Spinal cord (tissue), 10 donors: ENCODE results near the gene ACP3. TPM values are rescaled to one million over a fixed set of nuclear protein-coding genes. Genes with fewer than 3 reads are reported as not detected.
"Not testable (repeated sequence)": the region's sequence is repeated elsewhere in the genome, so short reads cannot be mapped to it uniquely, and the experiment has no call there.

ENCODE experiments used
- DNase-seq, 6 donors: peaks; one replicate each; pipeline versions ENCODE4 v3.0.0 to v3.0.0-alpha.2; 2013 to 2015; ENCODE audit warnings: low spot score in 6 of 6, low read depth in 4 of 6
- H3K27ac ChIP-seq: one replicate; pipeline ENCODE4 v1.5.1; 2013; ENCODE audit warnings: low read depth, low read length, control low read depth
- H3K27me3 ChIP-seq: one replicate; pipeline ENCODE4 v1.6.1; 2013; ENCODE audit warnings: low read length; ENCODE audit not compliant: control insufficient read depth, insufficient read depth
- H3K36me3 ChIP-seq: one replicate; pipeline ENCODE4 v1.6.1; 2013; ENCODE audit warnings: low read length; ENCODE audit not compliant: control insufficient read depth, insufficient read depth
- H3K4me1 ChIP-seq: one replicate; pipeline ENCODE4 v1.6.1; 2013; ENCODE audit warnings: low read length; ENCODE audit not compliant: control insufficient read depth, insufficient read depth
- H3K4me3 ChIP-seq: one replicate; pipeline ENCODE4 v1.5.1; 2013; ENCODE audit warnings: low read depth, low read length, control low read depth
- H3K9me3 ChIP-seq: one replicate; pipeline ENCODE4 v1.6.1; 2013; ENCODE audit warnings: low read length; ENCODE audit not compliant: control insufficient read depth, insufficient read depth
- WGBS: methylation state at CpG from one replicate; pipeline ENCODE4 v1.1.5; 2013; ENCODE audit warnings: missing lambda C conversion rate; ENCODE audit not compliant: insufficient coverage; 5-methylcytosine and 5-hydroxymethylcytosine counted together
- polyA plus RNA-seq, 2 donors: library from polyadenylated mRNA; unstranded; fragments of 120-200 nt; gene quantifications; one replicate each; pipeline ENCODE4 v1.2.1, GENCODE V29; 2013; ENCODE audit not compliant: insufficient read length in 2 of 2
- total RNA-seq, 2 donors: library from RNA; depleted of rRNA in 1 of 2; stranded (reverse); fragments of 120-200 nt in 1 of 2; fragments of >200 nt in 1 of 2; gene quantifications; one replicate each; pipeline versions ENCODE4 v1.2.3 to v1.2.4, GENCODE V29; 2013 to 2014
- donor health status: healthy.

Gene ACP3
- total and polyA plus RNA-seq, 4 donors, result 0.50 to 1.5 (median 0.95) TPM

DNA sequence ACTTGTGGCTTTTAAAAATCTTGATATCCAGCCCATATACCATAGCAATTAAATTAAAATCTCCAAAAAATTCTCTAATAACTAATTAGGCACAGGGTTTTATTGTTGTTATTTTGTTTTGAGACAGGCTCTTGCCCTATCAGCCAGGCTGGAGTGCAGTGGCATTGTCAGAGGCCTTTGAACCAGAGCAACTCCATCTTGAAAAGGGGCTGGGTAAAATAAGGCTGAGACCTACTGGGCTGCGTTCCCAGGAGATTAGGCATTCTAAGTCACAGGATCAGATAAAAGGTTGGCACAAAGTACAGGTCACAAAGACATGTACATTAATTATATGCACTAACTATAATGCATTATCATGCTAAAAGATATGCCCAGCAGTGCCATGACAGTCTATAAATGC lies 31.2 kb upstream of the ACP3 start:
- H3K27ac ChIP-seq, result no peak overlapping the region
- no peak overlapping the region for H3K4me3 ChIP-seq
- H3K27me3 ChIP-seq, result no peaks in the 10 kb centered on the region
- no peaks in the 10 kb centered on the region for H3K9me3 ChIP-seq
- no CpG with 5 or more reads among the region's 1 CpG for WGBS
- H3K4me1 ChIP-seq, result no peaks in the 10 kb centered on the region
- no peak for DNase-seq
- H3K36me3 ChIP-seq, result no peaks in the 10 kb centered on the region

DNA sequence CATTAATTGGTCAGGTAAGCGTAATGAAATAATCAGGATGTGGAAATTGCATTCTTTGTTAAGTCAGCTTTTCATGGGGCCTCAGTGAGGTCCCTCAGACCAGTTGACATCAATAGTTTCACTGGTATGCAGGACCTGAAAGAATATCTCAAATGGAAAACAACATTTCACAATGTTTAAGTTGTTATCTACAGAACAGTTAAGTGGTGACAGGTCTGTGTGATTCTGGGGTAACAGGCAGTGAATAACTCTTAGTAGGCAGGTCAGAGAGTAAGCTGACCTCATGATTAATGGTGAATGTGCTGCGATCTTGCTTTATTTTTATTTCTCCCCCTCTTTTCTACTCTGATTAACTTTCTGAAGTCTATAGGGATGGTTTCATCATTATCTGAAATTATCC lies 28.9 kb upstream of the ACP3 start:
- no peaks in the 10 kb centered on the region for H3K27me3 ChIP-seq
- WGBS, result no CpG with 5 or more reads among the region's 2 CpGs
- H3K36me3 ChIP-seq, result no peaks in the 10 kb centered on the region
- no peaks in the 10 kb centered on the region for H3K4me1 ChIP-seq
- no peak for DNase-seq
- no peak overlapping the region for H3K4me3 ChIP-seq
- H3K9me3 ChIP-seq, result no peaks in the 10 kb centered on the region
- no peak overlapping the region for H3K27ac ChIP-seq

DNA sequence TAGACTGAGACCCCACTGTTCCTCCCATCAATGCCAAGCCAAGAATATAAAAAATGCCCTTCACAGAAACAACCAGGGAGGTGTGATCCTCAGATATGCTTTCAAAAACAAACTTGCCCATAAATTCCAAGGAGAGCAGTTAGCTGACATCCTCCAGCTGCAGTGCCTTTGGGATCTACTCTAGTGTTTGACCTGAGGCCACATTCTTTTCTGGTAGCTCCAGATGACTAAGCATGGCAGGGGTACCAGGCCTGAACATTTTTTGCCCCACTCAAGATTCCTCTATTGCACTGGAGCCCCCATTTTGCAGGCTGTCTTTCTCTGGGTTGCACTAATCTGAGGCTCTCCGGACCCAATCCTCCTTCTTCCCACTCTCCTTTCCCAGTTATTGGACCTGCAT lies 27.9 kb upstream of the ACP3 start:
- H3K36me3 ChIP-seq, result no peaks in the 10 kb centered on the region
- no peaks in the 10 kb centered on the region for H3K9me3 ChIP-seq
- H3K4me3 ChIP-seq, result no peak overlapping the region
- H3K4me1 ChIP-seq, result no peaks in the 10 kb centered on the region
- no peaks in the 10 kb centered on the region for H3K27me3 ChIP-seq
- no peak for DNase-seq
- 100% methylated on average over 1 of the region's 1 CpG for WGBS
- no peak overlapping the region for H3K27ac ChIP-seq

DNA sequence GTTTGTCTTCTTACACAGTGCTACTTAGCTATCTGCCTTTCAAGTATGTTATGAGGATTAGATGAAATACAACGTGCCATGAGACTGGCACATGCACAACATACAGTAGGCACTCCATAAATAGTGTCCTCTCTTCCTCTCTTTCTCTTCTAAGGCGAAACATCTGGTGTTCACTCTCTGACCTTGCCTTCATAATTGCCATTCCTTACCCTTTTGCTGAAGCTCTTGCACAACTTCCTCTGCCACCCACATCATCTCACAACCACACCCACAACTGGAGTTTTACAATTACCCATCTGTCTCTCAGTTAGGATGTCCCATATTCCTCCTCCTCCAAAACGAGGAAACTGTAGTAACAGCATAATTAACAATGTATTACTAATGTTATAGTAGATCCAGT lies 26.4 kb upstream of the ACP3 start:
- DNase-seq, result no peak
- H3K36me3 ChIP-seq, result no peaks in the 10 kb centered on the region
- no peaks in the 10 kb centered on the region for H3K9me3 ChIP-seq
- H3K4me3 ChIP-seq, result no peak overlapping the region
- WGBS, result 85% methylated on average over 1 of the region's 3 CpGs
- no peak overlapping the region for H3K27ac ChIP-seq
- H3K4me1 ChIP-seq, result no peaks in the 10 kb centered on the region
- H3K27me3 ChIP-seq, result no peaks in the 10 kb centered on the region

DNA sequence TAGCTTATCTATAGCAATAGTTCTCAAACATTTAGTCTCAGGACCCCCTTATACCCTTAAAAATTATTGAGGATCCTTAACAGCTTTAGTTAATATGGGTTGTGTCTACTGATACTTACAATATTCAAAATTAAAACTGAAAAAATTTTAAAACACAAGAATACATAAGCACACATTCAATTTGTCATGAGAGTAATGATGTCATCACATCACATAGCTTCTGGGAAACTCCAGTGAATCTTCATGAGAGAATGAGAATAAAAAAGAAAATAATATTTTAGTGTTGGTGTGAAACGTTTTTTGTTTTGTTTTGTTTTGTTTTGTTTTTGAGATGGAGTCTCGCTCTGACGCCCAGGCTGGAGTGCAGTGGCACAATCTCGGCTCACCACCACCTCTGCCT lies 25.2 kb upstream of the ACP3 start:
- H3K4me3 ChIP-seq, result no peak overlapping the region
- H3K27me3 ChIP-seq, result no peaks in the 10 kb centered on the region
- no peaks in the 10 kb centered on the region for H3K36me3 ChIP-seq
- no peak for DNase-seq
- no peaks in the 10 kb centered on the region for H3K4me1 ChIP-seq
- WGBS, result 92% methylated on average over 3 of the region's 4 CpGs
- no peaks in the 10 kb centered on the region for H3K9me3 ChIP-seq
- H3K27ac ChIP-seq, result no peak overlapping the region

DNA sequence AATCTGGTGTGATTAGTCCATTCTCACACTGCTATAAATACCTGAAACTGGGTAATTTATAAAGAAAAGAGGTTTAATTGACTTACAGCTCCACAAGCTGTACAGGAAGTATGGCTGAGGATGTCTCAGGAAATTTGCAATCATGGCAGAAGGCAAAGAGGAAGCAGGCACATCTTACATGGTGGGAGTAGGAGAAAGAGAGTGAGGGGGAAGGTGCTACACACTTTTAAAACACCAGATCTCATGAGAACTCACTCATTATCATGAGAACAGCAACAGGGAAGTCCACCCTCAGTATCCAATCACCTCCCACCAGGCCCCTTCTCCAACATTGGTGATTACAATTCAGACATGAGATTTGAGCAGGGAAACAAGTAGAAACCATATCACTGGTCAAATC lies 24.0 kb upstream of the ACP3 start:
- no peaks in the 10 kb centered on the region for H3K4me1 ChIP-seq
- H3K27me3 ChIP-seq, result no peaks in the 10 kb centered on the region
- no peak overlapping the region for H3K27ac ChIP-seq
- no peak overlapping the region for H3K4me3 ChIP-seq
- H3K36me3 ChIP-seq, result no peaks in the 10 kb centered on the region
- H3K9me3 ChIP-seq, result no peaks in the 10 kb centered on the region
- DNase-seq, result no peak

DNA sequence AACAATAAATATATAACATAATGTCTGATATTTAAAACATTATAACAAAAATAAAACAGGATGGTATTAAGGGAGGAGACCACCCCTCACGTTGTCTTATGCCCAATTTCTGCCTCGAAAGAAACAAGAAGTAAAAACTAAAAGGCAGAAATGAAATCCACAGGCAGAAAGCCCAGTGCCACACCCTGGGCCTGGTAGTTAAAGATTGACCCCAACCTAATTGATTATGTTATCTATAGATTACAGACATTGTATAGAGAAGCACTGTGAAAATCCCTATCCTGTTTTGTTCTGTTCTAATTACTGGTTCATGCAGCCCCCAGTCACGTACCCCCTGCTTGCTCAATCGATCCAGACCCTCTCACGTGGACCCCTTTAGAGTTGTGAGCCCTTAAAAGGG lies 22.3 kb upstream of the ACP3 start:
- Histone ChIP-seq H3K4me1 (no peaks in the 10 kb centered on the region), H3K27ac (no peak overlapping the region), H3K27me3 (no peaks in the 10 kb centered on the region), H3K9me3 (no peaks in the 10 kb centered on the region), H3K36me3 (no peaks in the 10 kb centered on the region), H3K4me3 (no peak overlapping the region)
- WGBS, result no CpG with 5 or more reads among the region's 5 CpGs
- no peak for DNase-seq

DNA sequence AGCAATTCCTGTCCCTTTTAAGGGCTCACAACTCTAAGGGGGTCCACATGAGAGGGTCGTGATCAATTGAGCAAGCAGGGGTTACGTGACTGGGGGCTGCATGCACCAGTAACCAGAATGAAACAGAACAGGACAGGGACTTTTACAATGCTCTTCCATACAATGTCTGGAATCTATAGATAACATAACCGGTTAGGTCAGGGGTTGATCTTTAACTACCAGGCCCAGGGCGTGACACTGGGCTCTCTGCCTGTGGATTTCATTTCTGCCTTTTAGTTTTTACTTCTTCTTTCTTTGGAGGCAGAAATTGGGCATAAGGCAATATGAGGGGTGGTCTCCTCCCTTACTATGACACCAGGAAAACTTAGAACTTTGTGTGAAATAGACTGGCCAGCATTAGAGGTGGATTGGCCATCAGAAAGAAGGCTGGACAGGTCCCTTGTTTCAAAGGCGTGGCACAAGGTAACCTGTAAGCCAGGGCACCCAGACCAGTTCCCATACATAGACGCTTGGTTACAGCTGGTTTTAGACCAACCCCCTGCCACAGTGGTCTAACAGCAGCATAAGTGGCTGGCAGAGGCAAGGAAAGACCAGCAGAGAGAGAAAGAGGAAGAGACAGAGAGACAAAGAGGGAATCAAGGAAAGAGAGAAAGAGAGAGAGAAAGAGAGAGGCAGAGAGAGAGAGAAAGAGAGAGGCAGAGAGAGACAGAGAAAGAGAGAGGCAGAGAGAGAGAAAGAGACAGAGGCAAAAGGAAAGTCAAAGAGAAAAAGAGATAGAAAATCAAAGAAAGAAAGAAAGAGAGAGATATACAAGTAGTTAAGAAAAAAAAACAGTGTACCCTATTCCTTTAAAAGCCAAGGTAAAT lies 13.6 kb upstream of the ACP3 start:
- not testable (repeated sequence) for H3K9me3 ChIP-seq, H3K36me3 ChIP-seq, H3K27ac ChIP-seq, H3K27me3 ChIP-seq, H3K4me1 ChIP-seq, H3K4me3 ChIP-seq, DNase-seq
- 100% methylated on average over 3 of the region's 6 CpGs for WGBS

DNA sequence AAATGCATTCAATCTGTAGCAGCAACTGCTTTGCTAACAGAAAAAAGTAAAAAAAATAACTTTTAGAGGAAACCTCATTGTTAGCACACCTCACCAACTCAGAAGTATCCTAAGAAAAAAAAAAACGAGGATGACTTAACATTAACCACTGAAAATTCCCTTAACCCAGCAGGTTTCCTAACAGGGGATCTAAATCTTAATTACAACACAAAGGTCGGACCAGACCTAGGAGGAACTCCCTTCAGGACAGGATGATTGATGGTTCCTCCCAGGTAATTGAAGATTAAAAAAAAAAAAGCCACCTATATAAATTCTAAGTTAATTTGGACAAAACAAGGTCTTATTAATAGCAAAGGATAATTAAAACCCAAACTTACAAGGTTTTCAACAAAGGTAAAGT lies 12.9 kb upstream of the ACP3 start:
- H3K27me3 ChIP-seq, H3K27ac ChIP-seq, H3K4me3 ChIP-seq, H3K4me1 ChIP-seq, H3K36me3 ChIP-seq, H3K9me3 ChIP-seq, DNase-seq: not testable (repeated sequence)
- WGBS, result no CpG with 5 or more reads among the region's 2 CpGs

DNA sequence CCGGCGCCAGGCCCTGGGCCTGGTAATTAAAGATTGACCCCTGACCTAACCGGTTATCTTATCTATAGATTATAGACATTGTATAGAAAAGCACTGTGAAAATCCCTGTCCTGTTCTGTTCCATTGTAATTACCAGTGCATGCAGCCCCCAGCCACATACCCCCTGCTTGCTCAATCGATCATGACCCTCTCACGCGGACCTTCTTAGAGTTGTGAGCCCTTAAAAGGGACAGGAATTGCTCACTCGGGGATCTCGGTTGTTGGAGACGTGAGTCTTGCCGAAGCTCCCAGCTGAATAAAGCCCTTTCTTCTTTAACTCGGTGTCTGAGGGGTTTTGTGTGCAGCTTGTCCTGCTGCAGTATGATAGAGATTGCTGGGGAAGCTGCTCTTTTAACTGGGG lies 7.2 kb upstream of the ACP3 start:
- H3K4me1 ChIP-seq, H3K27ac ChIP-seq, H3K36me3 ChIP-seq, H3K4me3 ChIP-seq, H3K27me3 ChIP-seq, DNase-seq, H3K9me3 ChIP-seq: not testable (repeated sequence)
- WGBS, result 89% methylated on average over 8 of the region's 11 CpGs
